OCI-LY3 (cell line): ENCODE data around the gene FOXJ3.

Experiments
- H2AFZ ChIP-seq: fragments of 200-600, 300-600 bp; shearing (Covaris generic); 2 replicates; pipeline ENCODE4 v1.6.0; 2014; ENCODE audit warnings: antibody characterized with exemption, low read depth, low read length
- H3K27ac ChIP-seq: fragments of 200-600, 300-600 bp; sonication (generic); 2 replicates; pipeline ENCODE4 v1.5.1; 2014; ENCODE audit warnings: mild to moderate bottlenecking, low read length, moderate library complexity, mixed read lengths
- H3K27me3 ChIP-seq: fragments of 200-600, 300-600 bp; sonication (generic); 2 replicates; pipeline ENCODE4 v1.6.1; 2014; ENCODE audit warnings: low read depth, low read length, mixed read lengths
- H3K36me3 ChIP-seq: fragments of 200-600, 300-600 bp; sonication (generic); replicated peaks from 2 replicates; pipeline ENCODE3; 2014; ENCODE audit warnings: low read depth, low read length, mixed read lengths
- H3K4me1 ChIP-seq: fragments of 300-600, 200-600 bp; sonication (generic); 2 replicates; pipeline ENCODE4 v1.6.1; 2014; ENCODE audit warnings: low read length, mixed read lengths
- H3K4me2 ChIP-seq: fragments of 200-600, 300-600 bp; sonication (generic); 2 replicates; pipeline ENCODE4 v1.6.1; 2014; ENCODE audit warnings: low read length, mixed read lengths
- H3K4me3 ChIP-seq: fragments of 300-600, 200-600 bp; sonication (generic); 2 replicates; pipeline ENCODE4 v1.5.1; 2014; ENCODE audit warnings: antibody characterized with exemption, mild to moderate bottlenecking, low read length, moderate library complexity
- H3K79me2 ChIP-seq: fragments of 300-600, 200-600 bp; shearing (Covaris generic); 2 replicates; pipeline ENCODE4 v1.6.1; 2014; ENCODE audit warnings: mild to moderate bottlenecking, low read length, mixed read lengths
- H3K9ac ChIP-seq: fragments of 300-600, 200-600 bp; shearing (Covaris generic); 2 replicates; pipeline ENCODE4 v1.6.0; 2014; ENCODE audit warnings: mild to moderate bottlenecking, low read length, moderate library complexity
- H3K9me3 ChIP-seq: fragments of 200-600, 300-600 bp; shearing (Covaris generic); 2 replicates; pipeline ENCODE4 v1.6.1; 2014; ENCODE audit warnings: low read length, mixed read lengths; ENCODE audit not compliant: insufficient read depth
- H4K20me1 ChIP-seq: fragments of 200-600, 300-600 bp; sonication (generic); 2 replicates; pipeline ENCODE4 v1.6.1; 2016; ENCODE audit warnings: low read length, mixed read lengths; ENCODE audit not compliant: insufficient read depth
- CTCF ChIP-seq: fragments of 200-600, 300-600 bp; sonication (generic); IDR thresholded peaks from 2 replicates; pipeline ENCODE4 v1.5.1; 2014; ENCODE audit warnings: antibody characterized with exemption, low read length, low read depth
- EZH2phosphoT487 ChIP-seq: fragments of 200-600 bp; shearing (Covaris generic); IDR thresholded peaks from 2 replicates; pipeline ENCODE4 v1.6.1; 2018; ENCODE audit warnings: antibody characterized with exemption, mixed run types, low read depth

The FOXJ3 gene

DNA sequence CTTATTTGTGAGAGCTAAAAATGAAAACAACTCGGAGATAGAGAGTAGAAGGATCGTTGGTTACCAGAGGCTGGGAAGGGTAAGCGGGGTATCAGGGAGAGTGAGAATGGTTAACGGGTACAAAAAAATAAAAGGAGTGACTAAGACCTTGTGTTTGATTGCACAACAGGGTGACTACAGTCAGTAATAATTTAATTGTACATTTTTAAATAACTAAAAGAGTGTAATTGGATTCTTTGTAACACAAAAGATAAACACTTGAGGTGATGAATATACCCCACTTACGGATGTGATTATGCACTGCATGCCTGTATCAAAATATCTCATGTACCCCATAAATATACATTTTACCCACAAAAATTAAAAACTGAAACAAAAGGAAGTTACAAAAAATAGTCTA is 29.4 kb downstream of the FOXJ3 start:
- TF ChIP-seq CTCF (no peak), EZH2phosphoT487 (no peak)
- no peak overlapping the region for H3K4me2 ChIP-seq
- H3K9me3 ChIP-seq, result peaks cover 6% of the 10 kb centered on the region; the same call in 1 of the 2 replicates
- no peak overlapping the region for H3K27ac ChIP-seq
- peaks cover 25% of the 10 kb centered on the region; the same call in 1 of the 2 replicates for H3K79me2 ChIP-seq
- no peak overlapping the region for H3K4me3 ChIP-seq
- H2AFZ ChIP-seq, result no peak overlapping the region
- no peaks in the 10 kb centered on the region for H4K20me1 ChIP-seq
- H3K27me3 ChIP-seq, result no peaks in the 10 kb centered on the region
- no peak overlapping the region for H3K9ac ChIP-seq
- H3K36me3 ChIP-seq, result peaks cover 18% of the 10 kb centered on the region
- H3K4me1 ChIP-seq, result no peaks in the 10 kb centered on the region

GRCh38 chr1:42302034-42302433 is 33.0 kb downstream of the FOXJ3 start:
- Histone ChIP-seq H2AFZ (no peak overlapping the region), H4K20me1 (no peaks in the 10 kb centered on the region), H3K27ac (no peak overlapping the region), H3K4me1 (no peaks in the 10 kb centered on the region), H3K36me3 (peaks cover 22% of the 10 kb centered on the region), H3K9me3 (peaks cover 6% of the 10 kb centered on the region; the same call in 1 of the 2 replicates), H3K4me2 (no peak overlapping the region), H3K79me2 (peaks cover 23% of the 10 kb centered on the region; the same call in 1 of the 2 replicates), H3K27me3 (no peaks in the 10 kb centered on the region), H3K9ac (no peak overlapping the region), H3K4me3 (no peak overlapping the region)
- TF ChIP-seq EZH2phosphoT487, result no peak
- no peak for TF ChIP-seq CTCF

DNA sequence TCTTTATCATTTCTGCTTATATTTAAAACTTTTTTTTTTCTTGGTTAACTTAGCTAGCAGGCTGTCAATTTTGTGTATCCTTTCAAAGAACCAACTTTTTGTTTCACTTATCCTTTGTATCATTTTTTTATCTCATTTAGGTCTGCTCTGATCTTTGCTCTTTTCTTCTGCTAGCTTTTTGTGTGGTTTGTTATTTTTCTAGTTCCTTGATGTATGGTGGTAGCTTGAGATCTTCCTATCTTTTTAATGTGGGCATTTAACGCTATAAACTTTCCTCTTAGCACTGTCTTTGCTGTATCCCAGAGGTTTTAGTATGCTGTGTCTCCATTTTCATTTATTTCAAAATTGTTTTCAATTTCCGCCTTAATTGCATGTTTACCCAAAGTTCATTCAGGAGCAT is 36.5 kb downstream of the FOXJ3 start:
- H3K27me3 ChIP-seq, result no peaks in the 10 kb centered on the region
- H3K79me2 ChIP-seq, result 0 out of 2 replicates have a peak, but pooled peaks cover 10% of the 10 kb centered on the region
- peaks cover 6% of the 10 kb centered on the region; the same call in 1 of the 2 replicates for H3K9me3 ChIP-seq
- H3K4me2 ChIP-seq, result no peak overlapping the region
- no peaks in the 10 kb centered on the region for H3K4me1 ChIP-seq
- peaks cover 22% of the 10 kb centered on the region for H3K36me3 ChIP-seq
- TF ChIP-seq EZH2phosphoT487 (no peak), CTCF (no peak)
- H3K4me3 ChIP-seq, result no peak overlapping the region
- H2AFZ ChIP-seq, result no peak overlapping the region
- no peaks in the 10 kb centered on the region for H4K20me1 ChIP-seq
- no peak overlapping the region for H3K27ac ChIP-seq
- no peak overlapping the region for H3K9ac ChIP-seq

GRCh38 chr1:42295816-42296215 is 39.2 kb downstream of the FOXJ3 start:
- H3K27me3 ChIP-seq, result no peaks in the 10 kb centered on the region
- no peak for TF ChIP-seq EZH2phosphoT487
- TF ChIP-seq CTCF, result no peak
- H3K9ac ChIP-seq, result no peak overlapping the region
- H3K79me2 ChIP-seq, result no peaks in the 10 kb centered on the region
- H3K4me1 ChIP-seq, result no peaks in the 10 kb centered on the region
- no peaks in the 10 kb centered on the region for H3K9me3 ChIP-seq
- H3K27ac ChIP-seq, result no peak overlapping the region
- H3K4me2 ChIP-seq, result no peak overlapping the region
- no peak overlapping the region for H3K4me3 ChIP-seq
- H4K20me1 ChIP-seq, result no peaks in the 10 kb centered on the region
- peaks cover 6% of the 10 kb centered on the region for H3K36me3 ChIP-seq
- H2AFZ ChIP-seq, result no peak overlapping the region
